Endothelial cell of umbilical vein (primary cell): Measurements from ENCODE around the gene CYFIP1. TPM values are rescaled to one million over a fixed set of nuclear protein-coding genes. Genes with fewer than 3 reads are reported as not detected.
A peak's percentile ranks its signal among the peaks of the same experiment; 100 is the strongest.

ENCODE experiments used
- BruUV-seq: library from RNA; stranded (reverse); fragments of 400-500 nt; replicated peaks from 2 replicates; lab custom pipeline; 2021; lab: Mats Ljungman, UMichigan
- CTCF ChIA-PET: fragments of 300-600, 350-600 bp; sonication (Branson Sonifier 250); formaldehyde crosslinking; loops from one replicate; lab custom pipeline; 2021; ENCODE audit warnings: antibody characterized with exemption, inconsistent platforms; lab: Charles Lee
- POLR2A ChIA-PET: fragments of 300-600, 350-600 bp; sonication (Branson Sonifier 250); formaldehyde crosslinking; loops from one replicate; lab custom pipeline; 2021; ENCODE audit warnings: antibody characterized with exemption, inconsistent platforms; lab: Charles Lee
- DNase-seq: peaks from one replicate; pipeline ENCODE4 v3.0.0-alpha.2; 2011; ENCODE audit warnings: low read depth, low spot score
- FAIRE-seq: peaks from 2 replicates; lab custom pipeline; 2011; peaks lifted over from hg19 to GRCh38; lab: Jason Lieb, UNC
- H2AFZ ChIP-seq: 2 replicates; pipeline ENCODE4 v1.6.0; 2012; ENCODE audit warnings: low read depth, low read length, control low read depth, inconsistent platforms
- H3K27ac ChIP-seq: 2 replicates; pipeline ENCODE4 v1.5.1; 2011; ENCODE audit warnings: low read depth, mild to moderate bottlenecking, control low read depth, low read length, moderate library complexity; ENCODE audit not compliant: insufficient read depth
- H3K27me3 ChIP-seq, 2 experiments: 2 replicates each; pipeline versions ENCODE4 v1.6.0 to v1.6.1; 2011; ENCODE audit warnings: low read length in 2 of 2, mixed read lengths in 1 of 2; ENCODE audit not compliant: control insufficient read depth in 2 of 2, insufficient read depth in 2 of 2
- H3K36me3 ChIP-seq, 2 experiments: 2 replicates in 1 of 2; 3 replicates in 1 of 2; pipeline ENCODE4 v1.5.1; 2011; ENCODE audit warnings: low read length in 2 of 2, mild to moderate bottlenecking in 1 of 2, moderate library complexity in 1 of 2; ENCODE audit not compliant: control insufficient read depth in 2 of 2, insufficient read depth in 2 of 2; ENCODE audit errors: extremely low read depth in 1 of 2
- H3K4me1 ChIP-seq: 3 replicates; pipeline ENCODE4 v1.5.1; 2011; ENCODE audit warnings: mild to moderate bottlenecking, low read length; ENCODE audit not compliant: control insufficient read depth, insufficient read depth; ENCODE audit errors: extremely low read depth
- H3K4me2 ChIP-seq: 2 replicates; pipeline ENCODE4 v1.6.1; 2011; ENCODE audit warnings: low read length, control low read depth, mixed read lengths; ENCODE audit not compliant: insufficient read depth
- H3K4me3 ChIP-seq, 3 experiments: fragments of 200-600 bp in 1 of 3; sonication (generic), shearing (Covaris generic) in 1 of 3; replicated peaks in 1 of 3; 2 replicates each; pipeline ENCODE4 v1.5.1; 2011 to 2016; ENCODE audit warnings: control low read depth in 3 of 3, low read length in 3 of 3, mild to moderate bottlenecking in 2 of 3, inconsistent platforms in 1 of 3, low read depth in 1 of 3, moderate library complexity in 1 of 3; ENCODE audit not compliant: insufficient read depth in 1 of 3
- H3K79me2 ChIP-seq: 2 replicates; pipeline ENCODE4 v1.6.0; 2012; ENCODE audit warnings: low read length, inconsistent platforms; ENCODE audit not compliant: control insufficient read depth, insufficient read depth
- H3K9ac ChIP-seq: replicated peaks from 2 replicates; pipeline ENCODE3; 2011; ENCODE audit warnings: low read length, control low read depth; ENCODE audit not compliant: insufficient read depth; ENCODE audit errors: extremely low read depth
- H3K9me1 ChIP-seq: replicated peaks from 3 replicates; pipeline ENCODE4 v1.6.0; 2011; ENCODE audit warnings: mild to moderate bottlenecking, low read length; ENCODE audit not compliant: control insufficient read depth, insufficient read depth; ENCODE audit errors: extremely low read depth
- H3K9me3 ChIP-seq: replicated peaks from 2 replicates; pipeline ENCODE4 v1.5.1; 2012; ENCODE audit warnings: low read length, inconsistent platforms; ENCODE audit not compliant: control insufficient read depth, insufficient read depth
- H4K20me1 ChIP-seq: replicated peaks from 2 replicates; pipeline ENCODE3; 2011; ENCODE audit warnings: mild to moderate bottlenecking, low read length; ENCODE audit not compliant: control insufficient read depth, insufficient read depth; ENCODE audit errors: extremely low read depth
- CTCF ChIP-seq, 2 donors: IDR thresholded peaks; 1 replicate in 1 of 2; 2 replicates in 1 of 2; pipeline ENCODE4 v1.5.1; 2011; ENCODE audit warnings: low read length in 2 of 2, mild to moderate bottlenecking in 2 of 2, moderate library complexity in 2 of 2, control low read depth in 1 of 2, inconsistent platforms in 1 of 2, low read depth in 1 of 2; ENCODE audit not compliant: insufficient read depth in 1 of 2; ENCODE audit errors: extremely low read depth in 1 of 2
- EZH2 ChIP-seq: IDR thresholded peaks from 2 replicates; pipeline ENCODE4 v1.6.1; 2012; ENCODE audit warnings: borderline replicate concordance, low read depth, mild to moderate bottlenecking, moderate library complexity, low read length, inconsistent platforms; ENCODE audit not compliant: severe bottlenecking
- FOS ChIP-seq: IDR thresholded peaks from 2 replicates; pipeline ENCODE4 v1.6.1; 2011; ENCODE audit warnings: mild to moderate bottlenecking, low read length, moderate library complexity, borderline replicate concordance; ENCODE audit not compliant: insufficient read depth
- GATA2 ChIP-seq: IDR thresholded peaks from 2 replicates; pipeline ENCODE4 v1.7.0; 2011; ENCODE audit warnings: low read depth, mild to moderate bottlenecking, moderate library complexity, mixed read lengths, low read length; ENCODE audit not compliant: insufficient read length, insufficient read depth
- JUN ChIP-seq: IDR thresholded peaks from 2 replicates; pipeline ENCODE4 v1.6.1; 2011; ENCODE audit warnings: borderline replicate concordance, low read depth; ENCODE audit not compliant: insufficient read length, insufficient read depth
- MYC ChIP-seq: IDR thresholded peaks from one replicate; pipeline ENCODE4 v1.6.1; 2011; ENCODE audit warnings: mild to moderate bottlenecking, low read depth, low read length
- POLR2A ChIP-seq: IDR thresholded peaks from 2 replicates; pipeline ENCODE4 v1.6.1; 2012; ENCODE audit warnings: low read depth, mild to moderate bottlenecking, control low read depth, low read length
- POLR2AphosphoS5 ChIP-seq: IDR thresholded peaks from 2 replicates; pipeline ENCODE4 v1.6.1; 2012; ENCODE audit warnings: low read depth, mild to moderate bottlenecking, control low read depth, low read length, moderate library complexity; ENCODE audit not compliant: insufficient read depth
- dilution Hi-C: fragments of 300-500 bp; cut with MboI; formaldehyde crosslinking; loops from one replicate; pipeline ENCODE4 v1.15.0; 2019; ENCODE audit warnings: low sequenced_read_pairs; ENCODE audit not compliant: extremely low pct_ligation_motif_present
- intact Hi-C: fragments of 100-400 bp; cut with micrococcal nuclease; formaldehyde crosslinking; loops from one replicate; pipeline ENCODE4 v1.10.0; 2022
- polyA plus RNA-seq, 4 experiments: library from polyadenylated mRNA; depleted of rRNA in 3 of 4; stranded (reverse) in 3 of 4; unstranded in 1 of 4; fragments of >200 nt; gene quantifications; 2 replicates each; pipeline versions ENCODE4 v1.2.1 to v1.2.3, GENCODE V29; 2011 to 2012; ENCODE audit warnings: missing spikeins in 1 of 4
- total RNA-seq: library from RNA; stranded (reverse); gene quantifications from 2 replicates; pipeline ENCODE4 v1.2.3, GENCODE V29; 2021
- TF ChIP-seq, protein P1 (sequence below): IDR thresholded peaks from 2 replicates; pipeline ENCODE4 v1.6.1; 2011; ENCODE audit not compliant: insufficient read depth, insufficient read length

Gene CYFIP1
- total and polyA plus RNA-seq, 2 donors (not counting 3 experiments of a cell fraction or from before 2014, with no cell fraction given): 81.4 to 158 TPM

- Histone ChIP-seq H3K36me3 (no peaks in the 10 kb centered on the region), H3K9me3 (no peaks in the 10 kb centered on the region), H3K4me2 (no peak overlapping the region), H2AFZ (no peak overlapping the region), H3K27me3 (no peaks in the 10 kb centered on the region), H3K4me3 (no peak overlapping the region), H3K79me2 (peaks cover 84% of the 10 kb centered on the region), H4K20me1 (peaks cover 3% of the 10 kb centered on the region), H3K4me1 (peaks cover 12% of the 10 kb centered on the region), H3K9me1 (no peaks in the 10 kb centered on the region), H3K9ac (no peak overlapping the region), H3K27ac (no peak overlapping the region)
- dilution Hi-C loops: no loop called here
- peak; percentile 84 for DNase-seq
- intact Hi-C loops: no loop called here
- CTCF ChIA-PET: no interaction called here
- TF ChIP-seq CTCF (IDR thresholded peaks at IDR 0.05; ENCODE audit: extremely low read depth in 1 of 2, insufficient read depth in 1 of 2, low read depth in 1 of 2, low read length in 2 of 2) (no peak), POLR2AphosphoS5 (no peak), GATA2 (no peak), EZH2 (no peak), FOS (no peak), JUN (no peak), POLR2A (no peak), MYC (no peak)
- TF ChIP-seq, protein P1, sequence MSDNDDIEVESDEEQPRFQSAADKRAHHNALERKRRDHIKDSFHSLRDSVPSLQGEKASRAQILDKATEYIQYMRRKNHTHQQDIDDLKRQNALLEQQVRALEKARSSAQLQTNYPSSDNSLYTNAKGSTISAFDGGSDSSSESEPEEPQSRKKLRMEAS: no peak
- POLR2A ChIA-PET: no interaction called here
- BruUV-seq: no TSS peak
- no peak for FAIRE-seq
These were observed 23.8 kb downstream of the CYFIP1 start for GRCh38 chr15:22956257-22956977.
